HCT116 (cell line): ENCODE measurements around the gene TULP4.

Experiments used
- CTCF ChIP-seq, 3 experiments: fragments of 200-600 bp in 1 of 3; sonication (generic) in 1 of 3; IDR thresholded peaks in 2 of 3; conservative IDR thresholded peaks in 1 of 3; 2 replicates each; pipeline ENCODE4 v1.5.1; 2012 to 2017; ENCODE audit warnings: low read depth in 2 of 3, low read length in 2 of 3, antibody characterized with exemption in 1 of 3, borderline replicate concordance in 1 of 3, control low read depth in 1 of 3, mild to moderate bottlenecking in 1 of 3, mixed read lengths in 1 of 3, mixed run types in 1 of 3, moderate library complexity in 1 of 3; ENCODE audit not compliant: insufficient read depth in 1 of 3
- EZH2phosphoT487 ChIP-seq: fragments of 200-600 bp; IDR thresholded peaks from 2 replicates; pipeline ENCODE4 v1.6.1; 2018; ENCODE audit warnings: antibody characterized with exemption, borderline replicate concordance
- JUND ChIP-seq: IDR thresholded peaks from 2 replicates; pipeline ENCODE4 v1.6.1; 2012
- MAX ChIP-seq: IDR thresholded peaks from 2 replicates; pipeline ENCODE4 v1.6.1; 2012
- POLR2AphosphoS5 ChIP-seq: IDR thresholded peaks from 2 replicates; pipeline ENCODE4 v1.6.1; 2011; ENCODE audit warnings: mild to moderate bottlenecking, low read depth, low read length, moderate library complexity
- ZFX ChIP-seq: fragments of 450-650 bp; IDR thresholded peaks from 2 replicates; pipeline ENCODE4 v1.6.1; 2017

GRCh38 chr6:158383542-158383941 lies 71.3 kb downstream of the TULP4 start:
- TF ChIP-seq CTCF (IDR thresholded peaks at IDR 0.05 in 2 of 3, conservative IDR thresholded peaks at IDR 0.05 in 1 of 3; ENCODE audit: borderline replicate concordance in 1 of 3, insufficient read depth in 1 of 3, low read depth in 2 of 3, low read length in 2 of 3), result no peak
- TF ChIP-seq POLR2AphosphoS5, result no peak
- no peak for TF ChIP-seq EZH2phosphoT487
- no peak for TF ChIP-seq JUND
- no peak for TF ChIP-seq ZFX
- no peak for TF ChIP-seq MAX
